ENCODE results near the gene SLC14A1.

Gene SLC14A1

DNA sequence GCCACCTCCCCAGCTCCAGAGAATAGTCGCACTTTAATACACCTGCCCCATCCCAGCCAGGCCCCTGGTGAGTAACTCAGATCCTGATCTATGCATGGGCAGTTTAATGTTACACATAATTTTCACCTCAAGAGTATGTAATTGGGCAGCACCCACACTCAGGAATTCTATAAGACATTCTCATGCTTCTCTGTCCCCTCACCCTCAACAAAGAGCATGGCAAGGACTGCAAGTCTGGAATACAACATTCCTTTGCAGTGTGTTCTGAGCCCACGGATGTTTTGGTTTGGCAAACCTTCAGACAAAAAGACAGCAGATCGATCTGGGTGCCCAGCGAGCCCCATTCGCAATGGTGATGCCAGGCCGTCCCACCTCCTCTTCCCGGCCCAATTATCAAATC lies 4.9 kb upstream of the SLC14A1 start:
- no peak overlapping the region for H3K4me3 ChIP-seq (ENCODE audit: low read depth, low read length)

- no peak overlapping the region for H3K4me3 ChIP-seq (ENCODE audit: low read depth, low read length)
Observed at GRCh38 chr18:45722899-45723298, 1.1 kb upstream of the SLC14A1 start.

DNA sequence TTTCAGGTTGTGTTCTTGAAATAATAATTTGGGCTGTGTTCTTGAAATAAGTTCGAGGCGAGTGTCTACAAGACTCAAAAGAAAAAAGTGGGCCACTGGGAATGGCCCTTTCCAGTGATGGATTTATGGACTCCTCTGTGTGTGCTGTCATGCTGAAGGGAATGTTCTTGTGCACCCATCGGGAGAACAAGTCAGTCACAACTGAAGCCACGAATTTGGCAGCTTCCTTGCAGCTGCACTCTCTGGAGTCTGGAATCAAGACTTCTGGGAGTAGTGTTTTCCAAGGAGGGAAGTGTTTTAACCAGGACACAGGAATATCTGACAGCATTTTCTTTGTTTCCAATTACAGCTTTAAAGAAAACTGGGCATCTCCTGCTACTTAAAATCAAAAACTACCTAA lies 620 bp downstream of the SLC14A1 start:
- no peak overlapping the region for H3K4me3 ChIP-seq (ENCODE audit: low read depth, low read length)

- no peak overlapping the region for H3K4me3 ChIP-seq (ENCODE audit: low read depth, low read length)
Observed at GRCh38 chr18:45725336-45725735, 1.4 kb downstream of the SLC14A1 start.

DNA sequence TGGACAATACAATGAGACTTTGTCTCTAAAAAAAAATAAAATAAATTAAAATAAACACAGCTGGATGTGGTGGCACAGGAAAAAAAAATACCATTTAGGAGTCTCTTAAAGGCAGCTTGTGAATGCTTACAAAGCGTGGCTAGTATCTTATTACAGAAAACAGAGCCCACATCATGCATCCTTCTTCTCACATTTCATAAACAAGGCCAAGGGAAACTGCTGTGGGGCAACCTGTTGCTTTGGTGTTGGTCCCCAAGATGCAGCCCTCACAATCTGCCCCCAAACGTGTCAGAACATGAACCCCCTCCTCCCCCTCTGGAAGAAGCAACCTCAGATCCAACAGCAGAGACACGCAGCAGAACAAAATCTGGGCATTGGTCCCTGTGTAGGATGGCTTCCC lies 2.6 kb downstream of the SLC14A1 start:
- H3K4me3 ChIP-seq (ENCODE audit: low read depth, low read length): no peak overlapping the region

- no peak overlapping the region for H3K4me3 ChIP-seq (ENCODE audit: low read depth, low read length)
Observed at GRCh38 chr18:45727068-45727467, 3.1 kb downstream of the SLC14A1 start.

DNA sequence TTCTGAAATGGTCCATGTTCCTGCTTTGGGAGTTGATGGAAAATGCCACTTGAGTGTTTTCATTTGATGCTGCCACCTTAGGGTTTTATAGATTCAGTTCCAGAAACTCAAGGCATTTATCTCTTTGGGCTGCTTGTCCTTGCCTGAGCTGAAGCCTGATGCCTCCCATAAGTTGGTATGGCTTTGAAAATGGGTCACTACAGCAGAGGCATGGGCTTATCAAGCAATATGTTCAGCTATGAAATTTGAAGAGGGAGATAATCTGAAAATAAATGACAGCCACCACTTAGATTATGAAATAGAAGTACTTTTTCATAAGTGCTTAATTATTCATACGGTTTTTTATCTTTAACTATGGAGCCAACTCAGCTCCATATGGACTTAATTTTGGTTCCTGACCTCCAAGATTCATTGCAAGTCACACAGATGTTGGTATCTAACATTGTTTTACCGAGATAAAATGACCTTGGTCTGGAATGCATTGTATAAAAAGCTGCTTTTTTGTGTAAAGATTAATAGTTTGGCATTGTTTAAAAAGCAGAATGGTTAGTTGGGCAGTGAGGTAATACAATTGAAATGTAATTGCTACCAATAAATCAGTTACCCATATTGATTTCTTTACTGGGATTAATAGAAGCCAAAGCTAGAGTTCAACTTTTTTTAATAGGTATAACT lies 4.5 kb downstream of the SLC14A1 start:
- H3K4me3 ChIP-seq (ENCODE audit: low read depth, low read length): no peak overlapping the region

DNA sequence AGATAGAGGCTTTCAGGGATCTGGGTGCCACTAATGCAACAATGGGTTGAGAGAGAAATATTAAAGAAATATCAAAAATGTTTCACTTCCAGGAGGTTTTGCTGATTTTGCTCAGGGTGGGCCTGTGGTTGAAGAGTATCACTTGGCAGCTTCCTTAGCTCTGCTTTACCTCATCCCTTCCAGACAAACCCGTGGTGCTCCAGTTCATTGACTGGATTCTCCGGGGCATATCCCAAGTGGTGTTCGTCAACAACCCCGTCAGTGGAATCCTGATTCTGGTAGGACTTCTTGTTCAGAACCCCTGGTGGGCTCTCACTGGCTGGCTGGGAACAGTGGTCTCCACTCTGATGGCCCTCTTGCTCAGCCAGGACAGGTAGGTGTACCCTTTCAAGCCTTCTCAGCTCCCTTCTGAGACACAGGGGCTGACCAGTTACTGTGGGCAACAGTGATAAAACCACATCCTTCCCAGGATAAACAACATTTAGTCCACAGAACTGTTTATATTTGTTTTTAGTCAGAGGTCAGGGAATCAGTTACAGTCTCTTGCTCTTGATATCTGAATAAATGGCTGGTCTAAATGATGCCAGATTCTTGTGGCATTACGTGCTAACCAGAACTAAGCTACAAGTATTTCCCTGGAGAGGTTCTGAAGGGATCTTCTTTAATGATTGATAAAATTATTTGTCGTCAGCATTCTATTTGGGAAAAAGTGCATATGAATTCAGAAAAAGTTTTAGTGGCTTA lies 7.0 kb downstream of the SLC14A1 start:
- no peak overlapping the region for H3K4me3 ChIP-seq (ENCODE audit: low read depth, low read length)

DNA sequence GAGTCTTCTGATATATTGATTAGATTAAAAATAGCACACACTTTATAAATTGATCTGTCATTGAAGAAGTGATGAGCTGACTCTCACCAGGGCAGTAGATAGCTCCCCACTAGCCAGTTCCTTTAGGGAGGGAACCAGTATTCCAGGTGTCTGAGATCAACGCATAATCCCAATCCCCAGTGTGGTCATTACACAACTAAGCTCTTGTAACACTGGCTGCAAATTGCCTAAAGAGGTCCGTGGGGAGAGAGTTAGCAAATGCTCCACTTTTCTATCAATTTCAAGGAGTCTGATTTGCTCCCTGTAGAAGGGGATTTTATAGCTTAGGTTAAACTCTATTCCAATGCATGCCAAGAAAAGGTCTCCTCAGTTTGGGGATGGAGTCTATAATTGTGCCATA lies 7.7 kb downstream of the SLC14A1 start:
- no peak overlapping the region for H3K4me3 ChIP-seq (ENCODE audit: low read depth, low read length)

- H3K4me3 ChIP-seq (ENCODE audit: low read depth, low read length): no peak overlapping the region
Observed at GRCh38 chr18:45733535-45733934, 9.6 kb downstream of the SLC14A1 start.

- H3K4me3 ChIP-seq (ENCODE audit: low read depth, low read length): no peak overlapping the region
Observed at GRCh38 chr18:45734505-45734904, 10.5 kb downstream of the SLC14A1 start.

- H3K4me3 ChIP-seq (ENCODE audit: low read depth, low read length): no peak overlapping the region
Observed at GRCh38 chr18:45734944-45735343, 11.0 kb downstream of the SLC14A1 start.

GRCh38 chr18:45738660-45739059 lies 14.7 kb downstream of the SLC14A1 start:
- H3K4me3 ChIP-seq (ENCODE audit: low read depth, low read length): no peak overlapping the region

- no peak overlapping the region for H3K4me3 ChIP-seq (ENCODE audit: low read depth, low read length)
Observed at GRCh38 chr18:45739268-45739667, 15.3 kb downstream of the SLC14A1 start.

DNA sequence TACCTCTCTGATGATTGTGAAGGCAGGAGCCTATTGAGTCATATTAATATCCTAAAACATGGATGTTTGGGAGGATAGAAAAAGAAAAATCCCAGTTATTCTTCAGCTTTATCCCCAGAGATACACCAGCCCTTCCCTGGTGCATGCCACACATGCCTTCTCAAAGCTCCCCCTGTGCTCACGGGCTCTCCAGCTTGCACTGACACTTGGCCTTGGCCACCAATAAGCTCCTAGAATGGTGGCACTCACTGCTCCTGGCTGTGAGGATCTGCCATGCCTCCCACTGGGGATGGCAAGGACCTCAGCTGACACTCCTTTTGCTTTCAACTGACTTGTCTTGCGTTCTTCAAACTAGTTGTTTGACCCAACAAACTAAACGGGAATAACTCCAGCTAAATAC lies 15.9 kb downstream of the SLC14A1 start:
- H3K4me3 ChIP-seq (ENCODE audit: low read depth, low read length): no peak overlapping the region

DNA sequence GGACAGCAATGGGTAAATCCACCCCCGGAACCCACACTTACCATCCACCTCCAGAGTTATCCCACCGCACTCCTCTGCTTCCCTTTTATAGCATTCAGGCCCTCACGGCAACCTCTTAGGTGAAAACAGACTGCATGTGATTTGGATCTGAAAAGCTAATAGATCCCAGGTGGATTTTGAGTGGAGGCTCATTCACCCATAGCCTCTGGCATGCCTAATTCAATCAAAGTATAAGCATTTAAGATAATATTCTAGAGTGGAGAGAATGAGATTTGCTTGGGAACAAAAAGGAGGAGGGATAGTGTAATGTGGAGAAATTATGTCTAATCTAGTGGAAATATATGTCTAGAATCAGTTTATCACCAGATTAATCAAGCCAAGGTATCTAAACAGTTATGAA lies 17.1 kb downstream of the SLC14A1 start:
- no peak overlapping the region for H3K4me3 ChIP-seq (ENCODE audit: low read depth, low read length)

DNA sequence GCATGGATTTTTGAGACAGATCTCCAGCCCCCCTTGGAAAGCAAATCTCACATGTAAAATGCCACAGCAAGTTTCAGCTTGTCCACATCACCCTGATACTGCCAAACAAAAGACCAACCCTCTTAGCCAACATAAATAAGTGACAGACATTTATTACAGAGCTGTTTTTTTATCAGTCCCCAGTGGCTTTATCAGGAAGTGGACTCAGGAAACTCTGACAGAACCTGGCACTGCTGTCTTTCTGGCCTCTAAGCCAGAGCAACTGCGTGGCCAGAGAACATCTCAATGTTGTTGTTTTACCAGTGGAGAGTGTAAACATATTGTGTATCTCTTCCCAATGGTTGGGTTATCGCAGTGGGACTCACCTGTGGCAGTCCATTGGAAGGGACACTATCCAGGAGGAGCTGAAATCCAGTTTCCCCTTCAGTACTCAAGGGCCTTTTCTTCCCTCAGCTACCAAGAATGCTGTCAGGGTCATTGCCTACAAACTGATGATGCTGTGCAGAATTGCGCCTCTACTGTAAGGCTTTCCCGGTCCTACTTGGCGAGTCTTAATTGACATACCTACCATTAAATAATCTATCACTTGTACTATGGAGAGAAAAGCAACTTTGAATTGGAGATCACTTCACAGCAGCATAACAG lies 22.0 kb downstream of the SLC14A1 start:
- H3K4me3 ChIP-seq (ENCODE audit: low read depth, low read length): no peak overlapping the region

- H3K4me3 ChIP-seq (ENCODE audit: low read depth, low read length): no peak overlapping the region
Observed at GRCh38 chr18:45748501-45748900, 24.5 kb downstream of the SLC14A1 start.

DNA sequence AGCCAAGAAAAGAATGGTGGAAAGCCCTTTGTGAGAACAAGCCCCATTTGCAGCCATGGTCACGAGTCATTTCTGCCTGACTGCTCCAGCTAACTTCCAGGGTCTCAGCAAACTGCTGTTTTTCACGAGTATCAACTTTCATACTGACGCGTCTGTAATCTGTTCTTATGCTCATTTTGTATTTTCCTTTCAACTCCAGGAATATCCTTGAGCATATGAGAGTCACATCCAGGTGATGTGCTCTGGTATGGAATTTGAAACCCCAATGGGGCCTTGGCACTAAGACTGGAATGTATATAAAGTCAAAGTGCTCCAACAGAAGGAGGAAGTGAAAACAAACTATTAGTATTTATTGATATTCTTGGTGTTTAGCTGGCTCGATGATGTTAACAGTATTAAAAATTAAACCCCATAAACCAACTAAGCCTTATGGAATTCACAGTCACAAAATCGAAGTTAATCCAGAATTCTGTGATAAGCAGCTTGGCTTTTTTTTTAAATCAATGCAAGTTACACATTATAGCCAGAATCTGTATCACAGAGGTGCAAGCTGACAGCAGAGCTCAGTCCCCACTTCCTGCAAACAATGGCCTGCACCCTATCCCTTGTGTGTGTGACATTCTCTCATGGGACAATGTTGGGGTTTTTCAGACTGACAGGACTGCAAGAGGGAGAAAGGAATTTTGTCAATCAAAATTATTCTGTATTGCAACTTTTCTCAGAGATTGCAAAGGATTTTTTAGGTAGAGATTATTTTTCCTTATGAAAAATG lies 26.1 kb downstream of the SLC14A1 start:
- H3K4me3 ChIP-seq (ENCODE audit: low read depth, low read length): no peak overlapping the region

GRCh38 chr18:45751766-45752165 lies 27.8 kb downstream of the SLC14A1 start:
- no peak overlapping the region for H3K4me3 ChIP-seq (ENCODE audit: low read depth, low read length)

GRCh38 chr18:45752681-45753080 lies 28.7 kb downstream of the SLC14A1 start:
- no peak overlapping the region for H3K4me3 ChIP-seq (ENCODE audit: low read depth, low read length)

Measured in iPS-11a (cell line).